ENCODE results near the gene GRAMD1B.

The GRAMD1B gene

DNA sequence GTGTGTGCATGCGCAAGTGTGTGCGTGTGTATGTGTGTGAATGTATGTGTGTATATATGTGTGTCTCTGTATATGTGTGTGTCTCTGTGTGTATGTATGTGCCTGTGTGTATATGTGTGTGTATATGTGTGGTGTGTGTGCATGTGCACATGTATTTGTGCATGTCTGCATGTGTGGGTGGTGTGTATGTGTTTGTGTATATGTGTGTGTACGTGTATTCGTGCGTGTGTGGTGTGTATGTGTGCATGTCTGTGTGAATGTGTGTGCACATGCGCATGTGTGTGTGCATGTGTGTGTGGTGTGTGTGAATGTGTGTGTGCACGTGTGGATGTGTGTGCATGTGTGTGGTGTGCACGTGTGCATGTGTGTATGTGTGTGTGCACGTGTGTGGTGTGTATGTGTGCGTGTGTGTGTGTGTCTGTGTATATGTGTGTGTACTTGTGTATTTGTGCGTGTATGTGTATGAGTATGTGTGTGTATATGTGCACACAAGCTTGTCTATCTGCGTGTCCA is 153.0 kb downstream of the GRAMD1B start:
- no peak for DNase-seq (ENCODE audit: low spot score)
- TF ChIP-seq, protein P1, sequence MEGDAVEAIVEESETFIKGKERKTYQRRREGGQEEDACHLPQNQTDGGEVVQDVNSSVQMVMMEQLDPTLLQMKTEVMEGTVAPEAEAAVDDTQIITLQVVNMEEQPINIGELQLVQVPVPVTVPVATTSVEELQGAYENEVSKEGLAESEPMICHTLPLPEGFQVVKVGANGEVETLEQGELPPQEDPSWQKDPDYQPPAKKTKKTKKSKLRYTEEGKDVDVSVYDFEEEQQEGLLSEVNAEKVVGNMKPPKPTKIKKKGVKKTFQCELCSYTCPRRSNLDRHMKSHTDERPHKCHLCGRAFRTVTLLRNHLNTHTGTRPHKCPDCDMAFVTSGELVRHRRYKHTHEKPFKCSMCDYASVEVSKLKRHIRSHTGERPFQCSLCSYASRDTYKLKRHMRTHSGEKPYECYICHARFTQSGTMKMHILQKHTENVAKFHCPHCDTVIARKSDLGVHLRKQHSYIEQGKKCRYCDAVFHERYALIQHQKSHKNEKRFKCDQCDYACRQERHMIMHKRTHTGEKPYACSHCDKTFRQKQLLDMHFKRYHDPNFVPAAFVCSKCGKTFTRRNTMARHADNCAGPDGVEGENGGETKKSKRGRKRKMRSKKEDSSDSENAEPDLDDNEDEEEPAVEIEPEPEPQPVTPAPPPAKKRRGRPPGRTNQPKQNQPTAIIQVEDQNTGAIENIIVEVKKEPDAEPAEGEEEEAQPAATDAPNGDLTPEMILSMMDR (IDR thresholded peaks at IDR 0.05): no peak
- H3K27ac ChIP-seq: no peak overlapping the region

DNA sequence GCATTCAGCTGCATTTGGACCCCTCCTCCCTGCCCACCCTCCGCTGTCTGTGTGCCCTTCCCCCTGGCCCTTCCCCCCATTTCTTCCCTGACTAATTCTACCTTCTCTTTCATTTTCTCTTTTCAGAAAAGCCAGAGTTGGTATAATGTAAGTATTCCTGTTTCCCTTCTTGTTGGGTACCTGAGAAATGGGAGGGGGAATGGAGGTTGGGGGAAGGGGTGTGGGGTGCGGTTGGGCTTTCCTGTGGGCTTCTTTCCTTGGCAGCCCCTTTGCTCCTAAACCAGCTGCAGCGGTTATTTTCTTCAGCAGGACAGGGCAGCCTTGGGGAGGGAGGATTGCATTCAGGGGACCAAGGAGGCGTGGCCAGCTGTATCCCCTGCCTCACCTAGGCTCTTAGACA is 154.1 kb downstream of the GRAMD1B start:
- no peak for DNase-seq (ENCODE audit: low spot score)
- Histone ChIP-seq H3K4me3 (no peak overlapping the region), H3K27ac (no peak overlapping the region)
- TF ChIP-seq, protein P1 (IDR thresholded peaks at IDR 0.05): no peak

More for the DNA sequence above, 153.0 kb downstream of the GRAMD1B start:
- no peak overlapping the region for H3K4me3 ChIP-seq

DNA sequence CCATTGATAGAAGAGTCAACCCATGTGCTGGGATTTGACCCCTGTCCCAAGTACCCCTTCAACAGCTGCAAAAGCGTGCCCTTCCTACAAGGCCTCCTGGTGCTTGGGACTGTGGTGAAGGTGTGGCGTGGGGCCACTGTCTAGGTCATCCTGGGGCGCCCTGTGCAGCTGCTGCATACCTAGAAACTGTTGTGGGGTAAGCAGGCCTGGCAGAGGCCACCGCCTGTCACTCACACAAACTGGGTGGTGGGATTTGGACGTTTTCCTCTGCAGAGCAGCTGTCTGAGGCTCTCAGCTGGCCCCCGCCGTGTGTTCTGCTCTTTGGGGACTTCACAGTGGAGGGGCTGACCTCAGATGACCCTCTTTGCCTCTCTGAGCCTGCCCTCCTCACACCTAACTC is 154.7 kb downstream of the GRAMD1B start:
- Histone ChIP-seq H3K27ac (no peak overlapping the region), H3K4me3 (no peak overlapping the region)
- no peak for DNase-seq (ENCODE audit: low spot score)
- TF ChIP-seq, protein P1 (IDR thresholded peaks at IDR 0.05): no peak

DNA sequence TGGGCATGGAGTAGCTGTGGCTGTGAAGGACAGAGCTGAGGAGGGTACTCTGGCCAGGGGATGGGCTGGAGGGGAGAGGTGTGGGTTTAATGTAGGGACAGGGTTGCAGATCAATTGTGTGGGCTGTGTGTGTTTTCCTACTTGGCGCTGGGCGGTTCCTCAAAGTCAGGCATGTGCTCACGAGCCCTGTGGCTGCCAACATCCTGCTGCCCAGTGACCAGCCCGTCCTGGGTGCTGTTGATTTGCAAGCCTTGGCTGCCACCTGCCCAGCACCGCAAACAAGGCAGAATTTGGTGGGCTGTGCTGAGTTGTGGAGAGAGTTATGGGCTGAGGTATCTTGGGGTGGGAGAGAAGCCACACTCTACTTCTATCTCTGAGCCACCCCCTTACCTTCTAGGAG is 155.1 kb downstream of the GRAMD1B start:
- DNase-seq (ENCODE audit: low spot score): no peak
- TF ChIP-seq, protein P1 (IDR thresholded peaks at IDR 0.05): no peak
- no peak overlapping the region for H3K27ac ChIP-seq

DNA sequence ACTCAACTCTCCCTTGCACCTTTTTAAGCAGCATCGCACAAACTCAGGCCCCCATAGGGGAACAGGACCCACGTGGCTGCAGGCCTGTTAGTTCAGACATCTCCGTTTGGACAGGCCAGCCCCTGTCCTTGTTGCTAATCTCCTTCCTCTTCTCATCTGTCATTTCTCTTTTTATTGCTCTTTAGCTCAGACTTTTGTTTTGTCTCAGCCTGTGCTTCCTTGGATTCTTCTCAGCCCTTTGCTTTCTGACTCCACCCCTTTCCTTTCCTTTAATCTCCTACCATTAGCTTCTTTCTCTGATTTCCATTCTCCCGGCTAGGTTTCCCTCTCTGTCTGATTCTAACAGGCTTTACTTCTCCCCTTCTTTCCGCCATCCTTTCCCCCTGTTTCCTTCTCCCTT is 155.6 kb downstream of the GRAMD1B start:
- DNase-seq (ENCODE audit: low spot score): no peak
- TF ChIP-seq, protein P1 (IDR thresholded peaks at IDR 0.05): no peak
- Histone ChIP-seq H3K4me3 (no peak overlapping the region), H3K27ac (no peak overlapping the region)

More for the DNA sequence above, 155.1 kb downstream of the GRAMD1B start:
- no peak overlapping the region for H3K4me3 ChIP-seq

DNA sequence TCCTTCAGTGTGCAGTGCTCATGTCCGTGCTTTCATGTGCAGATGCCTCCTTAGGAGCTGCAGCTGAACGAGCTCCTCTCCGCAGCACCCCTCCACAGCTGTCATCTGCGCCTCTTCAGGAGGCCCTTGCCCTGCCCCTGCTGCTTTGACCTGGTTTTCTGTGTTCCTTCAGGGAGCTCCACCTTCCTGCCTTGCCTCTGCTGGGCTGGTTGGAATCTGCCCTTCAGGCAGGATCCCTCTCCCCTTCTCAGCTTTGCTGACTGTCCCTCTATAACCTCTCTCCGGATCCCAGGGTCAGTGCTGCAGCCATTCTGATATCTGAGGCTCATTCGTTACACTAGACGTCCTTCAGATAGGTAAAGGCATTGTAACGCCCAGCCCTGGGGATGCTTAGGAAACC is 156.5 kb downstream of the GRAMD1B start:
- TF ChIP-seq, protein P1 (IDR thresholded peaks at IDR 0.05): no peak
- Histone ChIP-seq H3K27ac (no peak overlapping the region), H3K4me3 (no peak overlapping the region)
- no peak for DNase-seq (ENCODE audit: low spot score)

DNA sequence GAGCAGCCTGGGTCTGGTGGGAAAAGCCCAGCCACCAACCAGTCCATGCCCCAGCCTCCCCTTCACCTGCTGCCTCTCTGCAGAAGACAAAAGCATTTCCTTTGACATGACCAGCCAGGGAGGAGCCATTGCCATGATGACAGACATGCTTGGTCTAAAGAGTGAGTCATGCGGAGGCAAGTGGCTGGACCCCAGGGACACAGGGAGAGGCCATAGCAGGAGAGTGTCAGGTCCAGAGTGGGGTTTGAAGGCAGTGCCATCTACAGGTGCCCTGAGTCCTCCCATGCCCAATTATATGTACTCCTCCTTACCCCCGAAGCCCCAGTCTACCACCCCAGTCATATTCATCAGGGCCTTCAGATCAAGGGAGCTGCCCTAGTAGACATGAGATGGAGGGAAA is 157.0 kb downstream of the GRAMD1B start:
- no peak overlapping the region for H3K27ac ChIP-seq
- DNase-seq (ENCODE audit: low spot score): no peak
- H3K4me3 ChIP-seq: no peak overlapping the region
- TF ChIP-seq, protein P1 (IDR thresholded peaks at IDR 0.05): no peak

Measured in coronary artery (tissue), 2 donors.